ENCODE measurements around the gene HMGCS2. TPM values are rescaled to one million over a fixed set of nuclear protein-coding genes. Genes with fewer than 3 reads are reported as not detected.

Gene HMGCS2
- total RNA-seq, 6 experiments from 2014 or later, result not detected

- no peaks in the 10 kb centered on the region for H3K27me3 Mint-ChIP-seq (ENCODE audit: insufficient read depth)
- no peak overlapping the region for H3K27ac Mint-ChIP-seq
- peaks cover 14% of the 10 kb centered on the region for H3K36me3 Mint-ChIP-seq (ENCODE audit: low read depth)
- H3K9me3 Mint-ChIP-seq, result no peaks in the 10 kb centered on the region
- TF ChIP-seq CTCF (IDR thresholded peaks at IDR 0.05), result no peak
- no peak for DNase-seq
- no peak overlapping the region for H3K4me3 Mint-ChIP-seq
- H3K4me1 Mint-ChIP-seq (ENCODE audit: low read depth), result no peaks in the 10 kb centered on the region
These were observed 40.7 kb downstream of the HMGCS2 start for GRCh38 chr1:119727991-119728390.

DNA sequence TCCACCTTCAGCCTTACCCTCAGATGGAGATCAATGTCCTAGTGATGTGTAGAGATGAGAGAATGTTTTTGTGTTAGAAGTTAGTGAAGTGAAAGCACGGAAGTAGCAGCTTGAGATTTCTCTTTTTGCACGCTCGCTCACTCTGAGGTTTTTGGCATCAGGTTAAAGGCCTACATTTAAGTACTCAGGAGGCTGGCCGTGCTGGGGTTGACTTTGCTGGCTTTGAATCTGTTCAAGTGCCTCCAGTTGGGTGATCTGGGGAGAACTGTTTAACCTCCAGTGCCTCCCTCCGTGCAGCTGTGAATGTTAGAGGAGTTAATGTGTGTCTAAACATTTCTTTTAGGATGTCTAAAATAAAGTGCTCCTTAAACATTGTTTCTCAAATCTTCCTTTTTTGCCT is 43.1 kb downstream of the HMGCS2 start:
- Mint-ChIP-seq H3K36me3 (ENCODE audit: low read depth) (peaks cover 14% of the 10 kb centered on the region), H3K27ac (no peak overlapping the region), H3K9me3 (no peaks in the 10 kb centered on the region), H3K4me3 (no peak overlapping the region), H3K4me1 (ENCODE audit: low read depth) (peaks cover 6% of the 10 kb centered on the region; the same call in 1 of the 2 replicates), H3K27me3 (ENCODE audit: insufficient read depth) (no peaks in the 10 kb centered on the region; the same call in 1 of the 2 replicates)
- no peak for DNase-seq
- TF ChIP-seq CTCF (IDR thresholded peaks at IDR 0.05), result no peak

GRCh38 chr1:119724611-119725218 is 44.0 kb downstream of the HMGCS2 start:
- no peak overlapping the region for H3K4me3 Mint-ChIP-seq
- no peaks in the 10 kb centered on the region; the same call in 1 of the 2 replicates for H3K27me3 Mint-ChIP-seq (ENCODE audit: insufficient read depth)

DNA sequence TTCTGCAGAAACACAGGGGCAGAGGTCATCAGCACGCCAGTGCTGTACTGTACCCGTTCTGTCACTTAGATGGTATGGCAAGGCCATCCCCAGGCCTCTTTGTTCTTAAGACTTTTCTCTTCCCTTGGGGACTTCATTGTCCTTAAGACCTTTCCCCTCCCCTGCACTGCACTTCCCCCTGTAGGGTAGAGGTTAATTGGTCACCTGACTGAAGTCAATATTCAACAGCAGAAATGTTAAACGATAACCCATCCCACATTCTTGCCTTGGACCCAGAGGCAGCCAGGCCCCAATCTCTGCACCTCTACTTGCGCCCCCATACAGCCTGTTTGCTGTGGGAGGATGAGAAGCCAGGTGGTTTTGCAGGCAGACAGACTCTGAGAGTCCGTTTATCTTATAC is 46.8 kb downstream of the HMGCS2 start:
- peaks cover 5% of the 10 kb centered on the region; the same call in 1 of the 2 replicates for H3K36me3 Mint-ChIP-seq (ENCODE audit: low read depth)

More at GRCh38 chr1:119724611-119725218, 44.0 kb downstream of the HMGCS2 start:
- Mint-ChIP-seq H3K27ac (no peak overlapping the region), H3K9me3 (no peaks in the 10 kb centered on the region), H3K4me1 (ENCODE audit: low read depth) (peaks cover 6% of the 10 kb centered on the region; the same call in 1 of the 2 replicates), H3K36me3 (ENCODE audit: low read depth) (peaks cover 10% of the 10 kb centered on the region)
- DNase-seq, result no peak
- no peak for TF ChIP-seq CTCF (IDR thresholded peaks at IDR 0.05)

DNA sequence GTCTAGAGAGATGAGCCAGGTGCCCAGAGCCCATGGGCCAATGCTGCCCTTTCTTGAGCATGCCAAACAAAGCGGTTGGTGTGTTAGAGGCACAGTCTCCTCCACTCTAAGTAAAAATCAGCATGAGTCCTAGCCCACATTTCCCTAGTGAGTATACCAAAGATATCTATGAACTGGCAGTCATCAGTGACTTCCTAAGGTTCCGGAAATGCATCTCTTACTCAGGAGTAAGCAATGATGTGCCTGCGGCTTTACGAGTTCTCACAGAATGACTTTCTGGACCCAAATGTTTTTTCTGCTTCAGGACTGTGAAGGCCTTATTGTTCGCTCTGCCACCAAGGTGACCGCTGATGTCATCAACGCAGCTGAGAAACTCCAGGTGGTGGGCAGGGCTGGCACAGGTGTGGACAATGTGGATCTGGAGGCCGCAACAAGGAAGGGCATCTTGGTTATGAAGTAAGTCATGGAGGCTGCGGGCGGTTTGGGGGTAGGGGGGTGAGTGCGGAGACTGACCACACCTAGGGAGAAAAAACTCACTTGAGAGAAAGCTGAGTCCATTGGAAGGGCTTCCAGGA is 47.8 kb downstream of the HMGCS2 start:
- Mint-ChIP-seq H3K9me3 (no peaks in the 10 kb centered on the region), H3K27ac (no peak overlapping the region; the same call in 1 of the 2 replicates), H3K4me3 (no peak overlapping the region), H3K4me1 (ENCODE audit: low read depth) (peaks cover 12% of the 10 kb centered on the region), H3K27me3 (ENCODE audit: insufficient read depth) (no peaks in the 10 kb centered on the region; the same call in 1 of the 2 replicates), H3K36me3 (ENCODE audit: low read depth) (peaks cover 5% of the 10 kb centered on the region; the same call in 1 of the 2 replicates)
- no peak for TF ChIP-seq CTCF (IDR thresholded peaks at IDR 0.05)
- no peak for DNase-seq

More for the DNA sequence above, 46.8 kb downstream of the HMGCS2 start:
- Mint-ChIP-seq H3K9me3 (no peaks in the 10 kb centered on the region), H3K27ac (no peak overlapping the region), H3K27me3 (ENCODE audit: insufficient read depth) (no peaks in the 10 kb centered on the region; the same call in 1 of the 2 replicates), H3K4me1 (ENCODE audit: low read depth) (peaks cover 6% of the 10 kb centered on the region; the same call in 1 of the 2 replicates), H3K4me3 (no peak overlapping the region)
- no peak for DNase-seq
- TF ChIP-seq CTCF (IDR thresholded peaks at IDR 0.05), result no peak
